Mesodermal cell (in vitro differentiated cells): ENCODE data around the gene FRMPD4.
"Not testable (repeated sequence)": the region's sequence is repeated elsewhere in the genome, so short reads cannot be mapped to it uniquely, and the experiment has no call there.

Source experiments
- H3K27ac ChIP-seq: 2 replicates; pipeline ENCODE4 v1.7.0; 2013; ENCODE audit warnings: mild to moderate bottlenecking, low read depth, low read length, moderate library complexity; ENCODE audit not compliant: severe bottlenecking
- H3K36me3 ChIP-seq: 2 replicates; pipeline ENCODE4 v1.7.1; 2013; ENCODE audit warnings: mild to moderate bottlenecking, low read length, moderate library complexity; ENCODE audit not compliant: control insufficient read depth, insufficient read depth
- H3K4me1 ChIP-seq: one replicate; pipeline ENCODE4 v1.7.1; 2013; ENCODE audit warnings: mild to moderate bottlenecking, low read length; ENCODE audit not compliant: insufficient read depth, control insufficient read depth, poor library complexity, severe bottlenecking
- H3K4me3 ChIP-seq: 2 replicates; pipeline ENCODE4 v1.7.0; 2013; ENCODE audit warnings: low read length, control low read depth, mild to moderate bottlenecking; ENCODE audit not compliant: insufficient read depth, poor library complexity, severe bottlenecking; ENCODE audit errors: extremely low read depth
- H3K9me3 ChIP-seq: 2 replicates; pipeline ENCODE4 v1.7.1; 2013; ENCODE audit warnings: mild to moderate bottlenecking, low read length, moderate library complexity; ENCODE audit not compliant: control insufficient read depth
- WGBS, 2 experiments: methylation state at CpG; one replicate each; pipeline ENCODE4 v1.1.5; 2013; ENCODE audit warnings: missing lambda C conversion rate in 2 of 2; ENCODE audit not compliant: insufficient coverage in 2 of 2; 5-methylcytosine and 5-hydroxymethylcytosine counted together

FRMPD4 gene

GRCh38 chrX:12145402-12145801 lies 7.1 kb downstream of the FRMPD4 start:
- Histone ChIP-seq H3K27ac (no peak overlapping the region), H3K36me3 (no peaks in the 10 kb centered on the region), H3K4me3 (no peak overlapping the region), H3K9me3 (no peaks in the 10 kb centered on the region), H3K4me1 (peaks cover under 1% of the 10 kb centered on the region)
- WGBS, 2 experiments = no CpG with 5 or more reads among the region's 2 CpGs

DNA sequence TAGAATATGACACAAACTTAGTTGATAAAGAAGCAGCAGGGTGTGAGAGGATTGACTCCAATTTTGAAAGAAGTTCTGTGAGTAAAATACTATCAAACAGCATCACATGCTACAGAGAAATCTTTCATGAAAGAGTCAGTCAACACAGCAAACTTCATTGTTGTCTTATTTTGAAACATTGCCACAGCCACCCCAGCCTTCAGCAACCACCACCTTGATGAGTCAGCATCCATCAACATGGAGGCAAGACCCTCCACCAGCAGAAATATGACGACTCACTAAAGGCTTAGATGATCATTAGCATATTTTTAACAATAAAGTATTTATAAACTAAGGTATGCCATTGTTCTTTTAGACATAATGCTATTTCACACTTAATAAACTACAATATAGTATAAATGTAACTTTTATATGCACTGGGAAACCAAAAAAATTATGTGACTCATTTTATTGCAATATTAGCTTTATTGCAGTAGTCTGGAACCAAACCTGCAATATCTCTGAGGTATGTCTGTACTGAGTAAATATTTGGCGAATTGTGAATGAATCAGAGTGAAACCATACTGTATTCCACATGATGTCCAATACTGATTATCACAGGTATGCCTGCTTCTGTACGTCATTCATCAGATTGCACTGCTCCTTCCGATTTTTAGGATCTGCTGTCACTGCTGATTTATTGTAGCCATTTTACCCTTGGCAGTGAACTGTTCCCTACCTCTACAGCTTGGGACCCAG lies 11.6 kb downstream of the FRMPD4 start:
- Histone ChIP-seq H3K4me3 (no peak overlapping the region), H3K27ac (no peak overlapping the region), H3K9me3 (no peaks in the 10 kb centered on the region), H3K36me3 (no peaks in the 10 kb centered on the region), H3K4me1 (no peaks in the 10 kb centered on the region)
- WGBS, 2 experiments = 87 to 100% methylated on average over 2 of the region's 4 CpGs

GRCh38 chrX:12153317-12153716 lies 15.0 kb downstream of the FRMPD4 start:
- no peaks in the 10 kb centered on the region for H3K36me3 ChIP-seq
- no peak overlapping the region for H3K27ac ChIP-seq
- H3K4me3 ChIP-seq = no peak overlapping the region
- no peaks in the 10 kb centered on the region for H3K9me3 ChIP-seq
- H3K4me1 ChIP-seq = no peaks in the 10 kb centered on the region
- 100% methylated on average over 1 of the region's 4 CpGs; no CpG with 5 or more reads in 1 of the 2 experiments for WGBS, 2 experiments

GRCh38 chrX:12153741-12154140 lies 15.5 kb downstream of the FRMPD4 start:
- H3K27ac ChIP-seq = no peak overlapping the region
- no CpG with 5 or more reads among the region's 1 CpG for WGBS, 2 experiments
- H3K36me3 ChIP-seq = no peaks in the 10 kb centered on the region
- no peaks in the 10 kb centered on the region for H3K9me3 ChIP-seq
- H3K4me1 ChIP-seq = no peaks in the 10 kb centered on the region
- H3K4me3 ChIP-seq = no peak overlapping the region

- Histone ChIP-seq H3K4me3 (no peak overlapping the region), H3K4me1 (no peaks in the 10 kb centered on the region), H3K9me3 (no peaks in the 10 kb centered on the region), H3K27ac (no peak overlapping the region), H3K36me3 (no peaks in the 10 kb centered on the region)
- WGBS, 2 experiments = 72% methylated on average over 2 of the region's 4 CpGs; no CpG with 5 or more reads in 1 of the 2 experiments
Observed at GRCh38 chrX:12159799-12160198, 21.5 kb downstream of the FRMPD4 start.

- no peaks in the 10 kb centered on the region for H3K9me3 ChIP-seq
- H3K4me3 ChIP-seq = no peak overlapping the region
- H3K27ac ChIP-seq = no peak overlapping the region
- H3K36me3 ChIP-seq = no peaks in the 10 kb centered on the region
- H3K4me1 ChIP-seq = no peaks in the 10 kb centered on the region
- WGBS, 2 experiments = no CpG with 5 or more reads among the region's 2 CpGs
Observed at GRCh38 chrX:12162420-12162819, 24.1 kb downstream of the FRMPD4 start.

DNA sequence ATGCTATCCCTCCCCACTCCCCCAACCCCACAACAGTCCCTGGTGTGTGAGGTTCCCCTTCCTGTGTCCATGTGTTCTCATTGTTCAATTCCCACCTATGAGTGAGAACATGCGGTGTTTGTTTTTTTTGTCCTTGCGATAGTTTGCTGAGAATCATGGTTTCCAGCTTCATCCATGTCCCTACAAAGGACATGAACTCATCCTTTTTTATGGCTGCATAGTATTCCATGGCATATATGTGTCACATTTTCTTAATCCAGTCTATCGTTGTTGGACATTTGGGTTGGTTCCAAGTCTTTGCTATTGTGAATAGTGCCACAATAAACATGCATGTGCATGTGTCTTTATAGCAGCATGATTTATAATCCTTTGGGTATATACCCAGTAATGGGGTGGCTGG lies 25.9 kb downstream of the FRMPD4 start:
- H3K9me3 ChIP-seq, H3K36me3 ChIP-seq, H3K27ac ChIP-seq, H3K4me3 ChIP-seq, H3K4me1 ChIP-seq: not testable (repeated sequence)
- no CpG with 5 or more reads among the region's 3 CpGs for WGBS, 2 experiments

DNA sequence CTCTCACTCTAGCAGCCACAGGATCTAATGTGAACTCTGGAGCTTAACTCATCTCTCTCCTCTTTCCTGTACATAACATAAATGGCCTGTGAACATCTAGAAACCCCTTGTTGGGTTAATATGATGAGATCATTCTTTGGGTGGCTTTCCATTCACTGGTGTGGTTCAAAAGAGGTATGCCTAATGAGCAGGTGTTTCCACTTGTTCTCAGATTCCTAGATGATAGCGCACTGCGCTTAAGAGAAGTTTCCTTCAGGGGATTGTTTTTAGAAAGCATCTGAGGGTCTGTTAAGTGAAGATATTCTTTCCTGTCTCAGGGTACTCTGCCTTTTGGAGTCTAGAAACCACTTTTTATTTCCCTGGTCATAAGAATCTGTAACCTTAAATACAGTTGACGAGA lies 32.5 kb downstream of the FRMPD4 start:
- no peak overlapping the region for H3K27ac ChIP-seq
- H3K9me3 ChIP-seq = no peaks in the 10 kb centered on the region
- no peak overlapping the region for H3K4me3 ChIP-seq
- H3K36me3 ChIP-seq = no peaks in the 10 kb centered on the region
- H3K4me1 ChIP-seq = peaks cover 4% of the 10 kb centered on the region
- WGBS, 2 experiments = no CpG with 5 or more reads among the region's 3 CpGs

DNA sequence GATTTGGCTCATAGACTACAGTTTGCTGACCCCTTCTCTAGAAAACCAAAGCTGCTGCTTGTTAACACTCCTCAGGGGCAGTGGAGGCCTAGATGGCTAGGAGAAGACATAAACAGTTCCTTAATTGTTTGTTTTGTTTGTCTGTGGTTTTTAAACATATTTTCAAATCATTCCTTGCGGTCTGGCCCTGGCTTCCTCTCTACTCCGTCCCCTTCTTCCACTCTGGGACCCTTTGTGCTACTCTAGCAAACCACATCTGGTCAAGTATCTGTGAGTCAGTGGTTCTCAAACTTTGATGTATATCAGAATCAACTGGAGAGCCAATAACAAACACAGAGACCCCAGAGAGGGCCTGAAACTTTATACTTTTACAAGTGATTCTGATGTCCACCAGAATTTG lies 36.1 kb downstream of the FRMPD4 start:
- Histone ChIP-seq H3K27ac (no peak overlapping the region), H3K9me3 (no peaks in the 10 kb centered on the region), H3K4me3 (no peak overlapping the region), H3K4me1 (peaks cover 4% of the 10 kb centered on the region), H3K36me3 (no peaks in the 10 kb centered on the region)
- WGBS, 2 experiments = no CpG with 5 or more reads among the region's 2 CpGs

- Histone ChIP-seq H3K4me1 (no peaks in the 10 kb centered on the region), H3K9me3 (no peaks in the 10 kb centered on the region), H3K27ac (no peak overlapping the region), H3K36me3 (no peaks in the 10 kb centered on the region), H3K4me3 (no peak overlapping the region)
- 100% methylated on average over 1 of the region's 2 CpGs; no CpG with 5 or more reads in 1 of the 2 experiments for WGBS, 2 experiments
Observed at GRCh38 chrX:12197030-12197429, 58.8 kb downstream of the FRMPD4 start.

DNA sequence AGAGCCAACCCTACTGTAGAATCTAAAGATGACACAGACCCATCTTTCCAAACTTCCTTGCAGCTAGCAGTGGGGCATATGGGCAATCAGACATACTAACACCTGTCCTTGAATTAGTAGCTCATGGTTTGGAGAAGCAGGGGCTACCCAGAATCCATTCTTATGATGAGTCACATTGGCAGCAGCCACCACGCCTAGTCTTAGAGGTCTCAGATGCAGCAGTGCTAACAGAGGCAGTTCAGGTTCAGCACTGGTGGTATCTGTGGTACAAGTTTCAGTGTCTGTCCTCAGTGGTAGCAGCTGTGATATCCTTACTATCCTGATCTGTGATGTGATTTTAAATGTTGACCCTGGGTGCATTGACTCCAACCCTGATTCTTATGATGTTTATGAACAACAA lies 68.1 kb downstream of the FRMPD4 start:
- no peak overlapping the region for H3K27ac ChIP-seq
- no CpG with 5 or more reads among the region's 1 CpG for WGBS, 2 experiments
- H3K36me3 ChIP-seq = no peaks in the 10 kb centered on the region
- H3K9me3 ChIP-seq = no peaks in the 10 kb centered on the region
- no peak overlapping the region for H3K4me3 ChIP-seq
- peaks cover 4% of the 10 kb centered on the region for H3K4me1 ChIP-seq
